Stimulated activated CD8-positive, alpha-beta memory T cell treated with anti-CD3 and anti-CD28 coated beads, Interleukin-4, amount 100 ng/mL, for 4 hours (primary cell): ENCODE results near the gene EYA2.

Source experiments
- DNase-seq, 2 donors: peaks; one replicate each; pipeline ENCODE4 v3.0.0-alpha.2; 2020; ENCODE audit warnings: low read depth in 2 of 2, low spot score in 1 of 2

The EYA2 gene

DNA sequence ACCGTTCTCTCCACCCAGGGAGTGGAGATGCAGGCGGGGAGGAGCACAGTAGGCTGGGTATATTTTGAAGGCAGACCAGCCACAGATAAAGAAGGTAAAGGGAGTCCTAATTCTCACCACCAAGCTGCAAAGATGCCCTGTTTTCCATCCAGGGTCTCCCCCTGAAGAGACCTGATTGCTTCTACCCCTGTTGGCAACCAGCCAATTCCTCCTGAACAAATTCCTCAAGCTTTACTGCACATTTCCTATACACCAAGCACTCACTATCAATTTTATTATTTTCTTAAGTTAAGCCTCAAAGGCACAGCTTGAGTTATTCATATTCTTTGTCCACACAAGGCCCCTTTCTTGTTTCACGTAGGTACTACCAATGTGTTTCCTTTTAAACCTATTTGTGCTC is 214.4 kb downstream of the EYA2 start:
- no peak for DNase-seq

DNA sequence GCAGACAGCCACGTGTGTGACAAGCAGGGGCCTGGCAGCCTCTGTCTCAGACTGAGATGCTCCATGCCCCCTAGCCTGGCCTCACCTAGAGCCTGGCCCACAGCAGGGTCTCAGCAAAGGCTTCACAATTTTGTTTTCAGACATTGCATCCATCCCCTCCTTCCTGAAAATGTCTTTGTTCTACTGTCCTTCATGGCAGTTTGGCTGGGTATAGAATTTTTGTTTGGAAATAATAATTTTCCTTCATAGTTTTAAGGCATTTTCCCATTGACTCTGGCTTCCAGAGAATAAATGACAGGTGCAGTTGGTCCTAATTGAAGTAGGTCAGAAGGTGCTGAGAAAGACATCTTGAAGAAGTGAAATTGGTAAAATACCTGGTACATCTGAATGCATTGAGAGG is 216.2 kb downstream of the EYA2 start:
- no peak for DNase-seq

GRCh38 chr20:47111576-47111975 is 216.9 kb downstream of the EYA2 start:
- DNase-seq, result no peak

DNA sequence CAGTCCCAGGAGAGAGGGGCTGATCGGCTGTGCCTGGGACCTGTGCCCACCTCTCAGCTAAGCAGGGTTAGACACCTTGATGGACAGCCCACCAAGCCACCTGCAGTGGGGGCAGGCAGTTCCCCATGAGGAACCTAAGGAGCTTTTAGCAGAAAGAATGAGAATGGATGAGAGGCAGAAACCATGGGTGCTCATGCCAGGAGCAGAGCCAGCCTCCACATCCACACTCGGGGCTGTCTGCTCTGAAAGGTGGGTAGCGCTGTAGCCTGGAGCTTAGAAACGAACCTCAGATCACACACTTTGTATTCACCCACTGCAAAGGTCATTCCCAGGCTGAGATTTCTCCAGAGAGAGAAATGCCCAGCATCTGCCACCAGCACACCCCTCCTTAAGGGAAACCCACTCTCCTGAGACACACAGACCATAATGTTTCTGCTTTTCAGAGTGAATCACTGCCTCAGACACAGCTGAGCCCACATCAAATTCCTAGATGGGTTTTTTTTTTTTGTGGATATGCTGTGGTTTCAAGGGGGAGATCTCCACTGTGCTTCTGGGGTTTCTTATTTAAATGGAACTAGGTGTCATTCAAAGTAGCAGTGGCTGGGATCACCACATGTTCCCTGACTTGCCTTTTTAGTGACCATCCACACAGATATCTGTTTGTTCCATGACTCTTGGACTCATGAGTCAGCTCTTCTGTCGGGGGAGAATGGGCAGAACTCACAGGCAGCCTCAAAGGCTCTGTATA is 218.9 kb downstream of the EYA2 start:
- no peak for DNase-seq

DNA sequence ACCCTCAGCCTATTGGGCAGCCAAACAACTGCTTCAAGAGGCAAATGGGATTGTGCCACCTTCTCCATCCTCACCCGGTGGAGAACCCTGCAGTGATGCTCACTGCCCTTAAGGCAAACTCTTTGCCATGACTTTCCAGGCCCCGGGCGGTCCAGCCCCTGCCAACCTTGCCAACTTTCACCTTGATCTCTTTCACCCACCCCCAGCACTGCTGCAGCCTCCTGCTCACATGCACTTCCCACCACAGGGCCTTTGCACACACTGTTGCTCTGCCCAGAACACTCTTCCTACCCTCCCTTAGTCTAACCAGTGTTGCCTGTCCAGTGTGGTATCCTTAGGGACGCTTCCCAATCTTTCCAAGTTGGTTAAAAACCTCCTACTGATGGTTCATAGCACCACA is 221.1 kb downstream of the EYA2 start:
- no peak for DNase-seq

GRCh38 chr20:47117371-47117770 is 222.7 kb downstream of the EYA2 start:
- no peak for DNase-seq

DNA sequence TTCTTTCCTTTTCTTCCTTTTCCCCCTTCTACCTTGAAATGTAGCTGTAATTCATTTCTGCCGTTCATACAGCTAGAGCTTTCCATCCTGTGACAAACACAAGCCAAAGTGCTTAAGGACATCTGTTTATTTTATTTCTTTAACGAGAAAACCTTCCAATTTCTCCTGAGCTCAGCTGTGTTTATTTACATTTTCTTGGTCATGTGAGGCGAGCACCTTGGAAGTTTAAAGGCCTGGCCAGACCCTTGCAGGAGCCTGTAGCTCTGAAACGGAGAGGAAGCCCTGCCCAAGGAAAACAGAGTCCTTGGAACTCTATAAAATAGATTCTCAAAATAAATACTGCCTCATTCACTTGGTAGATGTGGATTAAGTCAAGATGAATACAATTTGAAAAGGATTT is 223.1 kb downstream of the EYA2 start:
- DNase-seq, result no peak

GRCh38 chr20:47118206-47118605 is 223.6 kb downstream of the EYA2 start:
- DNase-seq, result no peak

DNA sequence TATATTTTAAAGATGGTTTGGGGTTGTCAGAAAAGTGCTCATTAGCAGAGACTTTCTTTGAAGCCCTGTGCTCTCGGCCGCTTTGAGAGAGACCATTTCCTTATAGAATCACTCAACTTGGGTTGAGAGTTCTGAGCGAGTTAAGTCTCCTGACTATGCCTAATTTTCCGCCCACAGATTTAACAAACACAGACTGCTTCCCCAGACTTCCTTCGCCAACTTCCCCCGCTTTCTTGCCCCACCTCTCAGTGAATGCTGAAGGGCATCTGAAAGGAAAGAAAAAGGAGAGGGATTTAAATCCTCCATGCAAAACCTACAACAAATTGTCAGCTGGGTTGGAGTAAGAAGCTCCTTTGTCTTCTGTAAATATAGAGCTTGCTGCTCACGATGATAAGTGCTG is 224.0 kb downstream of the EYA2 start:
- no peak for DNase-seq

DNA sequence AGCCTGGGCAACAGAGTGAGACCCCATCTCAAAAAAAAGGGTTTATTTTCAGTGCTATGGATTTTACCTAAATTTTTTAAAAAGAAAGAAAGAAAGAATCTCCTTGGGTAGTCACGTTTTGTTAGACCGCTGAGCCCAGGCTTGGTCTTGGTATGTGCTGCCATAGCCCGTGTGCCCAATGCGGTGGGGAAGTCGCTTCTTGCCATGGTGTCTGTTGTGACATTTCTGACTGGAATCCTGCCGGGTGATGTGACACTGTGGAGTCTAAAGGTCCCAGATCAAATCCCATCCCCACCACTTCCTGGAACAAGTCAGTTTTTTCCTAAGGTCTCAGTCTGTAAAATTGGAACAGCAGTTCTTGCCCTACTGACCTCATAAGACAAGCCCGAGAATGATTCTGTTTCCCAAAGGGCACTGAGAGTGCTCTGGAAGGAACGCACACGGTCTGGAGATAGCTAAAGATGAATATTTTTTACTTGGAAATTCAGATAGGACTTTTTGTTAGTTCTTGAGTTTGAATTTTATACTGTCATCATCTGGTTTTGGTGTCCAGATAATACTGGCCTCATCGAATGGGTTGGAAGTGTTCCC is 225.8 kb downstream of the EYA2 start:
- no peak for DNase-seq

DNA sequence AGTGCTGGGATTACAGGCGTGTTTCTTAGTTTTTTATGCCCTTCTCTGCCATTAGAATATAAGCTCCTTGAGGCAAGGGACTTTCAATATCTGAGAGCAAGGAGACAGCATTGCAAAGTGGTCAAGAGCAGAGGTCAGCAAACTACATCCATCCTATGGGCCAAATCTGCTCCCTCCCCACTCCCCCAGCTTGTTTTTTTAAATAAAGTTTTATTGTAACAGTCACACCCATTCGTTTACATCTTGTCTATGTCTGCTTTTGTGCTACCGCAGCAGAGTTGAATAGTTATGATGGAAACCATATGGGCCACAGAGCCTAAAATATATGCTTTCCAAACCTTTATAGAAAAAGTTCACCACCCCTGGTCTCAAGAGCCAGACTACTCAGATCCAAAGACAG is 227.9 kb downstream of the EYA2 start:
- DNase-seq, result no peak

GRCh38 chr20:47124181-47124717 is 229.6 kb downstream of the EYA2 start:
- DNase-seq, result no peak

- DNase-seq, result no peak
Observed at GRCh38 chr20:47125508-47125757, 230.8 kb downstream of the EYA2 start.

DNA sequence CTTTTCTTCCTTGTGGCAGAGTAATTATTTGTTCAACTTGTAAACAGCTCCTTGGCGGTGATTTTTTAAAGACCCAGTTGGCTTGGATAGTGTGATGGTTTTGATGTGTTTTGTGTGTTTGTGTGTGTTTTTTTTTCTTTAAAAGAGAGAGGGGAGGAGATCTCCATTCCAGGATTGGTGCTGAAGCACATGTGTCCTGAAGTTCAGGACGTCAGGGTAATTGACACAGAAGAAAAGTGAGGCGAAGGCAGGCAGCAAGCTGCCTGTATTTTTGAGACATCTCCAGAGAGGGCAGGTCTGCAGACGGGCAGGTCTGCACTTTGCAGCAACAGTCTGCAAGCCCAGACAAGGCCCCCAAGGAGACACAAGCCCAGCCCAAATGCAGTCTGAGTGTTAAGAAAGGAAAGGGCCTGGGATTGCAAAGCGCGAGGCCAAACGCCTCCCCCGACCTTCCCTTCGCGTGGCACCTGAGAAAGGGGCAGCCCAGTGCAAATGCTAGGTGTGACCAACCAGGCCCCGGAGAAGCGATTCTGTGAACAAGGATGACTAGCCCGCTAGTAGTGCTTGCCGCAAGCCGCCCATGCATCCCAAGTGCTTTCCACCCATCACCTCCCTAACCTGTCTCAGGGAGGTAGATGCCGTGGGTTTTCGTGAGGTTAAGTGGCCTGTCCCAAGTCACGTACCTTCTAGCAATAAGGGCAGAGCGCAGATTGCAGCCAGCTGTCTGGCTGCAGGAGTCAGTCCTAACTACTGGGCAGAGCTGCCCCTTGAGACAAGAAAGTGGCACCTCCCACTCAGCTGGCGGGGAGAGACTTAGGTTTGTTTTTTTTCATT is 231.3 kb downstream of the EYA2 start:
- no peak for DNase-seq

DNA sequence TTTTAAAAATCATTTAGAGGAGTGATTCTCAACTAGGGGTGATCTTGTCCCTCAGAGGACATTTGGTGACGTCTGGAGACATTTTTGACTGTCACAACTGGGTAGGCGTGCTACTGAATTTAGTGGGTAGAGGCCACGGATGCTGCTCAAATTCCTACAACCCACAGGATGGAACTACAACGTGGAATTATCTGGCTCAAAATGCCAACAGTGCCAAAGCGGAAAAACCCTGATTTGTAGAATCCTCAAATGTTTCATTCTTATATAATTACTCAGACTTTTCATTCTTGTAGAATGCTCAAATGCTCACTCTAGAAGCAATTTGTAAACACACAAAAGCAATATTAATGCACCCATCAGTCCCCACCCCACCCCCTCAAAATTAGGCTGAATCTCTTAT is 232.1 kb downstream of the EYA2 start:
- DNase-seq, result no peak

DNA sequence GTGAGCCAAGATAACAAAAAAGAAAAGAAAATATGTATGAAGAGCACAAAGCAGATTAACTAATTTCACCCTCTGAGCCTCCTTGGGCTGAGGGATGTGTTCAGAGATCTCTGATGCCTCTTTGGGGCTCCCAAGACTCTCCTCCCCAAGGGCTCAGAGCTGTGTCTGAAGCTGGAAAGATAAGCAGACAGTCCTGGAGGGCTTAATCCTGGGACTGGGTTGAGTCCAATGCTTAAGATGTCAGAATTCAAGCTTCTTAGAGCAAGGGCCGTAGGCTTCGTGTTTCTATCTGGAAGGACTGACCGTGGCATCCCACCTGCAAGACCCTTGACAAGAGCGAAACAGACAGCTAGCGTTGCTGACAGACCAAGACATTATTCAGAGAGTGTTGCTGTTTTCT is 232.9 kb downstream of the EYA2 start:
- no peak for DNase-seq

DNA sequence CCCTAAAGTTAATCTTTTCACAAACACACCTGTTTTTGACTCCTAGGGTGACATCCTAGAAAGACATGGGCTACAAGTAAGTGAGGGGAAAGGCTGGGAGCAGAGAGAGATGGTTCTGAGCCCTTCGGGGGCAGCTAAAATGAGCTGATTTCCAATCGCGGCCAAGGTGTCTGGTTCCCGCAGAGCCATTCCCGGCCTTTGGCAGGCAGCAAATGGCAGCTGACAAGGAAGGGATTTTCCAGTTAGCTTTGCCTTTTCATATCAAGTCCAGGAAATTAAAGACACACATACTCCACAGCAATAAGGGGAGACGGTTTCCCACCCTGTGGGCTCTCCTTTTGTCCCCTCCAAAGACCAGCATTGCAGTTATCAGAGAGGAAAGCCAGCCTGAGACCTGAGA is 233.4 kb downstream of the EYA2 start:
- no peak for DNase-seq

- no peak for DNase-seq
Observed at GRCh38 chr20:47129306-47129705, 234.7 kb downstream of the EYA2 start.

GRCh38 chr20:47133809-47134456 is 239.3 kb downstream of the EYA2 start:
- no peak for DNase-seq

DNA sequence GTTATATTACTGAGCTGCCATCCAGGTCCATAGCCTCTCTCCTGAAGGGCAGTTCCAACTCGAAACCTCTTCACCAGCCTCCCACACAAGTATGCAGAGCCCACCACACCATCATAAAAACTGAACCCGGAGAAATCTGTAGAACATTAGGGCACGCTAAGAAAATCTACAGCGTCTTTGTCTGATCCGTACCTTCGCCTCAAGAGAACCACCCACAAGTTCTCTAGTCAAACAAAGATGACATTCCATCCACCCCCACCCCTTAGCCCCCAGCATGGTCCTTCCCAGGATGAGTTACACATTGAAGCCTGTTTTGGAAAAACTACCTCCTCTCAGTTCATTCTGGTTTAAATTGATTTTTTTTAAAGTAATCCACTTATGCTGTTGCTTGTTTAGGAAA is 242.1 kb downstream of the EYA2 start:
- DNase-seq, result no peak

- DNase-seq, result no peak
Observed at GRCh38 chr20:47137231-47137870, 242.7 kb downstream of the EYA2 start.
